Middle frontal gyrus (tissue), 1 donor: Measurements from ENCODE around the gene SMARCC2.
A peak's percentile ranks its signal among the peaks of the same experiment; 100 is the strongest.
"Not testable (repeated sequence)": the region's sequence is repeated elsewhere in the genome, so short reads cannot be mapped to it uniquely, and the experiment has no call there.

ENCODE experiments used
- DNase-seq: peaks from one replicate; pipeline ENCODE4 v3.0.0-alpha.2; 2015; ENCODE audit warnings: low spot score; ENCODE audit errors: extremely low spot score

SMARCC2 gene

DNA sequence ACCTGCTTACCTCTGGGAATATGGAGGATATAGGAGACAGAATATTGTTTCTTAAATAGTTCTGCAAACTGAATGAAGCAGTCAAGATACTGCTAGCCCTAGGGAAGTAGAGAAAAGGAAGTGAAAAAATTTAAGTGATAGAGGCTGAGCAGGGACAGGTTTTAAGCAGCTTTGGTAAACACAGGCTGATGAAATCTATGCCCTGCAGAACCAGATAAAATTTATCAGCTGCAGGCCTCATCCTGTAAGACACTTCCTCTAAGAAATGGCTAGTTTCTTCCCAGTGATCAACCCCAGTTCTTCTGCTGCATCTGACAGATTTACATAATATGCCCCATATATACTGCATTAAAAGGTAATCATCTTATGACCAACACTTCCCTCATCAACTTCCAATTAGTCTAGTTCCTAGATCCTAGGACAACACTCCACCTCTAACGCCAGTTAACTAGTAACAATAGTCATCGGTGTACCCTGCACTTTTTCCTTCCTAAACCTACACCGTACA, 62.5 kb downstream of the SMARCC2 start:
- no peak for DNase-seq

DNA sequence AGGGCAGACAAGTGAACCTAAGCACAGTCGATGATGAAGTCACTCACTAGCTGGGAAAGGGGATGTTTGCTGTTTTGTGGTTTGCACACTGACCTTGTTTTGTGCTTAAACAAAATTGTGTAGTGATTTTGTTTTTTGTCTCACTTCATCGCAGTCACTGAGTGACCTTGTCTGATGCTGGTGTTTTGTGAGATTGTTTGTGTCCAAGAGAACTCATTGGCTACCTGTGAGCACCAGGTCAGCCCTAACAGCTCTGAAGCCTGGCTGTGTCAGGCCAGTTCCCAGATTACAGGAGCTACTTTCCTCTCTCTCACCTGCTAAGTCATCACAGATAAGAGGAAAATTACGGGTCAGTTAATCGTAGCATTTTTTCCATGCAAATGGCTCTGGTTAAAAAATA, 65.2 kb downstream of the SMARCC2 start:
- no peak for DNase-seq

- no peak for DNase-seq
Measured at GRCh38 chr12:56122637-56123036, 66.6 kb downstream of the SMARCC2 start.

- DNase-seq, result no peak
Measured at GRCh38 chr12:56121204-56121870, 67.9 kb downstream of the SMARCC2 start.

- no peak for DNase-seq
Measured at GRCh38 chr12:56120158-56120846, 69.0 kb downstream of the SMARCC2 start.

DNA sequence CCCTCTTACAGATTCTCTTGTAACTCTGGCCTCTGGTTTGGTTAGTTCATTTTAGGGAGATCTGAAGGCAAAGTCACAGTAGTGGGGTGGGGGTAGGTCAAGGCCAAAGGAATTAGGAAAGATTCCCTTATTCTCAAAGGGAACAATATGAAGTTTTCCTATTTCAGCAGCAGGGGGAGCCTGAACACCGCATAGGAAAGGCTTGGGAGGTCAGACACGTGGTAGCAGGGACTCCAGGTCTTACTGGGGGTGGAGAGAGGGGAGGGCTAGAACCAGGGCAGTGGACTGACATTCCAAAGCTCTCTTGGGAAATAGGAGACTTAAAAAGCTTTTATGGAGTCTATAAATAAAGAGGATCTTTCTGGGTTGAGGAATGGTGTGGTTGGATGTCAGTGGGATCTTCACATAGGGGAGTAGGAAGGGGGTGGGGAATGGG, 69.9 kb downstream of the SMARCC2 start:
- peak; percentile 43 for DNase-seq

DNA sequence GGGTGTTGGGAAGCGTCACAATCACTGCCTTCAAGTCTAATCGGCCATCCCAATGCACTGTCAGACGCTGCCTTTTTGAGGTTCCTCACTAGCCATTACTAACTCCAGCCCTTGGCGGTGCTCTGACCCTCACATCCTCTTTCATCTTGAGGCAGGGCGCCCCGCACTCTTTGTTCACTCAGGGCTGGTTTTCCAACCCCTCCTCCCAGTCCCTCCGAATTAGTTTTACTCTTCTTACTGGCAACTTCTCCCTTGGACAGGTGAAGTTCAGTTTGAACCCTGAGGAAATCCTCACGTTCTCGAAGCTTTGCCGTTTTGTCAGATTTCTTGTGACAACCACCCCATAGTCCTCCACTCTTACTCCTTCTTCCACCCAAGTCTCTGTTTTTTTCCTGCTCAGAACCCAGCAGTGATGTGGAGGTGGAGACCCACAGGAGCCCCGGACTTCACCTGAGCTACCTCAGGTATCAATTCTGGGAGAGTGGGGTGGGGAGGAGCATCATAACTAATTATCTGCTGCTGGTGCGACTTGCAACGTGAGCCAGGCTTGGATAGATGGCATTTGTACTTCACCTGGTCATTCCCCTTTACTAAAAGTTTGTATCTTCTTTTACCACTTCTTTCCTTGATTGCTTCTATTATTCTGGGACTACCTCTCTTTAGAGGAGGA, 70.5 kb downstream of the SMARCC2 start:
- no peak for DNase-seq

GRCh38 chr12:56117778-56118687, 71.2 kb downstream of the SMARCC2 start, which contains the start of gene ZC3H10:
Gene ZC3H10, plus strand, starts transcription at chr12:56118266. Its CDS starts 2,297 bp downstream, at chr12:56120563.
- peak; percentile 97 for DNase-seq

- DNase-seq, result not testable (repeated sequence)
Measured at GRCh38 chr12:56117082-56117706, 72.1 kb downstream of the SMARCC2 start.

DNA sequence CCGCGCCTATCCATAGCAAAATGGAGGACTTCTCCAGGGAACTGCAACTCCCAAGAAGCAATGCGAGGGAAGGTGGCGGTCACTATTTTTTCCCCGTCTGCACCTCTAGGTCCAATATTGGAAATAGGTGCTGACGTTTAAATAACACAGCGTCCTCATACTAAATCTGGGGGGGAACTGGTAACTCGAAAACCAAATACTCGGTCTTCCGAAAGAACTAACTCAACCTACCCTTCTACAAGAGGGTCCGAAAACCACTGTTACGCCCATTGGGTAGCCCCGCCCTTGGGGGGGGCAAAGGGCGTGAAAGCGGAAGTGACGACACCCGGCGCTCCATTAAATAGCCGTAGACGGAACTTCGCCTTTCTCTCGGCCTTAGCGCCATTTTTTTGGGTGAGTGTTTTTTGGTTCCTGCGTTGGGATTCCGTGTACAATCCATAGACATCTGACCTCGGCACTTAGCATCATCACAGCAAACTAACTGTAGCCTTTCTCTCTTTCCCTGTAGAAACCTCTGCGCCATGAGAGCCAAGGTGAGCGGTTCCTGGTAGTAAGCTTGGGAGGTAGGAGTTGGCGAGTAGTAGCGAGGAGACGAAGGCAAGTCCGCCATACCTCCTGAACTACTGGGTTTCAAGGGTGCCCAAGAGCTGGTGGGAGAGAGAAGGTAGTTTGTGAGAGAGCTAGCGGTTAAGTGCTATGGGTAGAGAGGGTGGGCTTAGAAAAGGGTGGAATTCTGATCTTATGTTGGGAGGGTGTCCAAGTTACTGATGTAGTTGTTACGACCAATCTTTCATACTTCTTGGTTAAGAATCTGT, 72.8 kb downstream of the SMARCC2 start, which contains the start of gene RPL41:
TSS of gene RPL41 (plus strand) at position 367 of the 815 bp plus-strand sequence.
- peak; percentile 94 for DNase-seq

- no peak for DNase-seq
Measured at GRCh38 chr12:56115329-56115728, 74.0 kb downstream of the SMARCC2 start.

DNA sequence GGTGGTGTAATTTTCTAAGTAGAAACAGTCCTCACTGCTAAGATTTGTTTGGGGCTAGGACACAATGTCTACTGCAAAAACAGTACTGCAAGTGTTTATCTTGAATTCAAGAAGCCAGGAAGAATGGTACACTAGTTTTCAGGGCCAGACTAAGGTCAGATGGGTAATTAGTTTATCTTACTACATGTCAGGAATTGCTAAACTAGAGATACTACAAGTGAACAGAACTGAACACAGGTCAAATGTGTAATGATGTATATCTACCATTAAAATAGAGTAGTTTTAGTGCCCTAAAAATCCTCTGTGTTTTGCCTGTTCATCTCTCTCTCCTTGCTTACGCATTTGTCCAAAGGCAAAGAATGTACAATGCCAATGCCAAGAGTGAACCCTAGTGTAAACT, 75.2 kb downstream of the SMARCC2 start:
- no peak for DNase-seq
